GM12801 (cell line): ENCODE results near the gene B3GALT6.

Experiments used
- TF ChIP-seq, protein P1 (sequence below): IDR thresholded peaks from one replicate; pipeline ENCODE4 v1.5.1; 2011; ENCODE audit warnings: control low read depth; ENCODE audit not compliant: insufficient read length; ENCODE audit errors: extremely low read depth

B3GALT6 gene

DNA sequence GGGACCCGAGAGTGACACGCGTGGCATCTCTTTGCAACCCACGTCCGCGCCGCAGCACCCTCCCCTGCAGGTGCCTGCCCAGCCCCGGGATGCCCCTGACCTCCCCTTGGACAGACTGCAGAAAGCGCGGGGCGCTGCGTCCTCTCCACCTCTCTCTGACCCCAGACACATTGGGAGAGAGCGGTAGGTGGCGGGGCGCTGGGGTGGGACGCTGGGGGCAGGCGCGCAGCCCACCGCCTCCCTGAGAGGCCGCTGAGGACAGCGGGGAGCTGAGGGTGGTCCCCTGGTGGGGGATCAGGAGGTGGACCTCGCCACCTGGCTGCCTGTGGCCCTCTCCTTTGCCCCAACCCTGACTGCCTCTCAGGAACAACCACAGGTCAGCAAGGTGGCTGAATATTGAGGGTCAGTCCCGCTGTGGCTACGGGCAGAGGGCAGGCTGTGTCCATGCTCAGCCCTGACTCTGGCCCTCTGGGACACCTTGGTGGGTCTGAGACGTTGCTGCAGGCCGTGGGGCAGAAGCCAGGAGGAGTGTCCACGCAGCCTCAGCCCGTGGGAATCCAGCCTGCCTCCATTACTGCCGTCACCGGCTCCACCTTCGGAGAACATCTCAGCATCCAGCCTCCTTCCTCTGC, 42.4 kb downstream of the B3GALT6 start:
- TF ChIP-seq, protein P1, sequence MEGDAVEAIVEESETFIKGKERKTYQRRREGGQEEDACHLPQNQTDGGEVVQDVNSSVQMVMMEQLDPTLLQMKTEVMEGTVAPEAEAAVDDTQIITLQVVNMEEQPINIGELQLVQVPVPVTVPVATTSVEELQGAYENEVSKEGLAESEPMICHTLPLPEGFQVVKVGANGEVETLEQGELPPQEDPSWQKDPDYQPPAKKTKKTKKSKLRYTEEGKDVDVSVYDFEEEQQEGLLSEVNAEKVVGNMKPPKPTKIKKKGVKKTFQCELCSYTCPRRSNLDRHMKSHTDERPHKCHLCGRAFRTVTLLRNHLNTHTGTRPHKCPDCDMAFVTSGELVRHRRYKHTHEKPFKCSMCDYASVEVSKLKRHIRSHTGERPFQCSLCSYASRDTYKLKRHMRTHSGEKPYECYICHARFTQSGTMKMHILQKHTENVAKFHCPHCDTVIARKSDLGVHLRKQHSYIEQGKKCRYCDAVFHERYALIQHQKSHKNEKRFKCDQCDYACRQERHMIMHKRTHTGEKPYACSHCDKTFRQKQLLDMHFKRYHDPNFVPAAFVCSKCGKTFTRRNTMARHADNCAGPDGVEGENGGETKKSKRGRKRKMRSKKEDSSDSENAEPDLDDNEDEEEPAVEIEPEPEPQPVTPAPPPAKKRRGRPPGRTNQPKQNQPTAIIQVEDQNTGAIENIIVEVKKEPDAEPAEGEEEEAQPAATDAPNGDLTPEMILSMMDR: no peak

DNA sequence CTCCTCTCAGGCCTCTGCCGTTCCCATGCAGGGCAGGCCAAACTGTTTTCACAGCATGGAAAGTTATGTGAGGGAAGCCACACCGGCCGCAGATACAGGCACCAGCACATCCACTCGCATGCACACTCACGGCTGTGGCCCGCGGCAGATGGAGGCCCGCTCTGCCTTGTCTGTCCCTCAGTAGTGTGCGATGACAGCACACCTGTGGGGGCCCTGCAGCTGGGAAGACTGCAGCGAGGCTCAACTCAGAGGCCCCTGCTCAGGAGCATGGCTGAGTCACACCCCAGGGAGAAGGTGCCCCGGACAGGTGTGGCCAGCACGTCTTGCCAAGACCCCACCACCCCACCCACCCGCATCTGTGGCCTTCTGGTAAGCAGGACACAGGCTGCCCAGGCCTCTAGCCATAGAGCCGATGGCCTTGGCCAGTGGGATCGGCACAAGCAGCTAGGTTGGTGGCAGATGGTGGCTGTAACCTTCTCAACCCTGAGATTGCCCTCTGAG, 42.9 kb downstream of the B3GALT6 start:
- TF ChIP-seq, protein P1: no peak

DNA sequence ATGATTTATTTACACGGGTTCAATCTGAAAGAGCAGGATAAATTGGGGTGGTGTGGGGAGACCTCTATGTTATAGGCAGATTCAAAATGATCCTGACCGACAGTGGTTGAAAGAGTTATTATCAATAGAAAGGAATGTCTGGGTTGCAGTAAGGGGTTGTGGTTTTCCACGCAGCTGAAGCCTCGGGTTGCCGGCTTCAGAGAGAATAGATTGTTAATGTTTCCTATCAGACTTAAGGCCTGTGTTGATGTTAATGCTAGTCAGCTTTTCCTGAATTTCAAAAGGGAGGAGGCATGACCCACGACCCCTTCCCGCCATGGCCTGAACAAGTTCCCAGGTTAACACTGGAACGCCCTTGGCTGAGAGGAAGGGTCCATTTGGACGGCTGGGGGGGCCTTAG, 43.8 kb downstream of the B3GALT6 start:
- TF ChIP-seq, protein P1: no peak

DNA sequence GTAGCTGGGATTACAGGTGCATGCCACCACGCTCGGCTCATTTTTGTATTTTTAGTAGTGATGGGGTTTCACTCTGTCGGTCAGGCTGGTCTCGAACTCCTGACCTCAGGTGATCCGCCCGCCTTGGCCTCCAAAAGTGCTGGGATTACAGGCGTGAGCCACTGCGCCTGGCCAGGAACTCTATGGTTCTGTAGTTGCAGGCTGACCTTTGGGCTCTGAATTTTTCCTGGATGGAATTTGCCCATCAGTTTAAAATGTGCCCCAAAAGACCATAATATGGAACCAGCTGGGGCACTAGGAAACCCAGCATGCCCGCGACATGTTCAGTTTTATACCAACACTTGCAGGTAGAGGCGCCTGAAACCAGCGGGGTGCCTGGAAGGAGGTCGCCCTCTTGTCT, 46.6 kb downstream of the B3GALT6 start:
- TF ChIP-seq, protein P1: no peak

DNA sequence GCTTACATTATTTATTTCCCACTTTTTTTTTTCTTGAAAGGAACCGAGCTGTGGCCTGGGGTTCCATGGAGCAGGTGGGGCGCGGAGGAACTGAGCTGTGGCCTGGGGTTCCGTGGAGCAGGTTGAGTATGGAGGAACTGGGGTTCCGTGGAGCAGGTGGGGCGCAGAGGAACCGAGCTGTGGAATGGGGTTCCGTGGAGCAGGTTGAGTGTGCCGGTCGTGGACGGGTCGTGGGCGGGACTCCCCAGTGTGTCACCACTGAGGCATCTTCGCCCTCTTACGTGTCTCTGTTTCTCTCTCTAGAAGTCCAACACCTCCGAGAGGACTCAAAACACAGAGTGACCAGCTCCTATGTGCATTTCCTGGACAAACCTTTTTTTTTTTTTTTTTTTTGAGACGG, 47.0 kb downstream of the B3GALT6 start:
- TF ChIP-seq, protein P1: no peak

DNA sequence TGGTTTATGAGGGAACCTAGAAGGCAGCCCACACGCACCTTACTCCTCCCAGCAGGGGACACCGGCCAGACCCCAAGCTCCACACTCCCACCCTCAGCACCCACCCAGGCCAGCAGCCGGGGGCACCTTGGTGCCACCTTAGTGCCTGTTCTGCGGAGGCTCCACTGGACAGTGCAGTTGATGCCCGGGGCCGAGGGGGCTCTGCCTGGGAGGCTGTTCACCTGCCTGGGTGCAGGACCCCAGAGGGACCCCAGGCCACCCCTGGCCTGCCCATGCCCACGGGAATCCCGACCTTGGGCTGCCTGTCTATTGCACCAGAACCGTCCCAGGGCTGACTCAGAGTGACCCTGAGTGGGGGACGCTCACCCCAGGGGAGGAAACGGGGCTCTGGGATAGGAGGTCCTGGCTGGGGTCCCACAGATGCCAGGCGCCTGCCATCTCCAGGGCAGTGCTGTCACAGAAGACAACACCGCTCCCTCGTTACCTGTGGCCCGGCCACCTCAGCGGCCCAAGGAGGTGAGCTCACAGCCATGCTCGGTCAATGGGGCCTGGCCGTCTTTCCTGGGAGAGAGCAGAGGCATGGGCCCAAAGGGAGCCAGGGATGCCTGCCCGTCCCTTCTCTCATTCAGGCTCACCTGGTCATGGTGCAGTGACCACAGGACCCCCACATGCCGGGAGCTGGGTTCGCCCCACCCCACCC, 48.9 kb downstream of the B3GALT6 start:
- TF ChIP-seq, protein P1: no peak

DNA sequence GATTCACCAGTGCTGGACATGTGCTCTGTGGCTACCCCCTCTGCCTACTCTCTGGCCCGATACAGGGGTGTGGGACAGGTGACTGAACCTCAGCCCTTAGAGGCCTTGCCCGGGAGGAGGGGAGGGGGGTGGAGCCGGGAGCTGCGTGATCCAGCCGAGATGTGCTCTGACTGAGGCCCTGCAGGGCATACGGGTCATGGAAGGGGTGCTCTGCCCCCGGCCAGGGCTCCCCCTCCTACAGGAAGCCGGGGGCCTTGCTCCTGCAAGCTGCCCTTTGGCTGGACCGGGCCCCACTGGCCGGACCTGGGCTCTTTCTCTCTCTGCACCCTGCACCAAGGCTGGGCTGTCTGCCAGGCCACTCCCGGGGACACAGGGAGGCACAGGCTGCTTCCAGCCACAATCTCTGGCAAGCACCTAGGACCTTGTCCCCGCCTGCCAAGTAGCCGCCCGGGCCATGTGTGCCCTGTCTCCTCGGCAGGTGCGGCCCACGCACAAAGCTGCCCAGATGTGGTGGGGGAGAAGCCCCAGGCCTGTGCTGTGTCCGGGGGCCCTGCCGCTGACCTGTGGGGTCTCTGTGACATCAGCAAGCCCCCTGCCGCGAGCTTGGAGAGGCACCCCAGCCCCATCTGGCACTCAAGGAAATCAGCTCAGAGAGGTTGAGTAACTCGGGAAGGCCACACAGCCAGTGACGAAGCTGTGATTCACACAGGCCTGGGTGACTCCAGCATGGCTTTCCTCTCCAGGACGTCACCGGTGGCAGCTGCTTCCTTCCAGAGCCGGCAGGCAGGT, 49.7 kb downstream of the B3GALT6 start:
- TF ChIP-seq, protein P1: no peak
